Measurements from ENCODE around the gene CDK12.

CDK12 gene

DNA sequence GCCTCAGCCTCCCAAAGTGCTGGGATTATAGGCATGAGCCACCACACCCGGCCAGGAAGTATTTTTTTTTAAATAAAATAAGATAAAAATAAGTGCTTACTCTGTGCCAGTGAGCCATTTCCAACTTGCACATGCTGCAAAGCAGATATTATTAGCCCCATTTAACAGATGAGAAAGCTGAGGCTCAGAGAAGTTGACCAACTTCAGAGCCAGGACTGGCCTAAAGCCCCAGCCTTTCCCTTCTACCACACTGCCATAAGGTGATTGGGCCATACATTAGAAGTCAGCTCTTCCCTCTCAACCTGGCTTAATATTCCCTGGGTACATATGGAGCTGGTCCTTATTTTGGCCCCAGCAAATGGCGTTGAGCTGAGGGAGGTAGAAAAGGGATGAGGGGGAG is 121.4 kb downstream of the CDK12 start:
- no peak for DNase-seq (ENCODE audit: low read depth)

Measured in activated gamma-delta T cell treated with anti-CD3 and anti-CD28 coated beads, Interleukin-2, amount 50 U/mL, for 16 hours (primary cell).